ENCODE data around the gene APAF1. TPM values are rescaled to one million over a fixed set of nuclear protein-coding genes. Genes with fewer than 3 reads are reported as not detected.
A peak's percentile ranks its signal among the peaks of the same experiment; 100 is the strongest.

Gene APAF1
- total RNA-seq, 2 experiments from 2014 or later, result 33.4 to 35.9 TPM

DNA sequence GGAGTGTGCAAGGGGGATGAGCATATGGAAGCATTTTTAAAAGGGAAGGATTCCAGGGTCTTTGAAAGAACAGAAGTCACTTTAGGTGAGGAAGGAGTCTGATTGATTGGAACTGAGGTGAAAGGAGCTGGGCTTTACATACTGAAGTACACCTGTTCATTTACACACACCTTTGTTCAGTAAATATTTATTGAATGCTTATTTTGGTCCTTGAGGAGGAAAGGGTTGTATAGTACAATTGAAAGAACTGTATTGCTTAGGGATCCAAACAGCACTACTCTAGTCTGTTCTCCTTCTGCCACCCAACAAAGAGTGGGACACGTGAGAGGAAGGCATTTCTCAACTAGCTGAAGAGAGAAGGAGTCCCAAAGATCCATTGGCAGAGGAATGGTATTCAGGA, 63.9 kb downstream of the APAF1 start:
- DNase-seq (no peak), ATAC-seq (no peak)
- H3K9me3 Mint-ChIP-seq (ENCODE audit: insufficient read depth), result no peaks in the 10 kb centered on the region
- POLR2A ChIA-PET, result no interaction called here
- CTCF ChIA-PET, result no interaction called here
- H3K27ac Mint-ChIP-seq, result no peak overlapping the region
- H3K36me3 Mint-ChIP-seq (ENCODE audit: low read depth), result peaks cover 27% of the 10 kb centered on the region
- H3K4me3 Mint-ChIP-seq, result no peak overlapping the region
- no peaks in the 10 kb centered on the region for H3K27me3 Mint-ChIP-seq (ENCODE audit: low read depth)
- H3K4me1 Mint-ChIP-seq (ENCODE audit: low read depth), result no peaks in the 10 kb centered on the region

DNA sequence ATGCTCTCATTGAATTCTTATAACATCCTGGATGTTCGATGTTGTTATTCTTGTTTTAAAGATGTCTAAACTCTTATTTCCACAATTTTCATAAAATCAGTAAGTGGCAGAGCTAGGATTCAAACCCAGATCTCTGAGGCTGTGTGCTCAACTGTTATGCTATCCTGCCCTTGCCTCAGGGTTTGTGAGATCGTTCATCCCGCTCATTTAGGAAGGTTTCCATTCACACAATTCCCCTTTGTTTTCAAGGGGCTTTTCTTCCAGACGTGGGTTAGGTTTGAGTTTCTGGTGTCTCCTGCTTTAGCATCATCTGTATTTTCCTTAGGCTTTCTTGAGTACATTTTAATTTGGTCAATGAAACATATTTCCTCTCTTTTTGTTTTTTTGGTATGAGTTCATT, 69.3 kb downstream of the APAF1 start:
- H3K27me3 Mint-ChIP-seq (ENCODE audit: low read depth), result no peaks in the 10 kb centered on the region
- no peak for ATAC-seq
- peaks cover 32% of the 10 kb centered on the region for H3K36me3 Mint-ChIP-seq (ENCODE audit: low read depth)
- ChIA-PET POLR2A (no interaction called here), CTCF (no interaction called here)
- no peaks in the 10 kb centered on the region for H3K9me3 Mint-ChIP-seq (ENCODE audit: insufficient read depth)
- H3K4me3 Mint-ChIP-seq, result no peak overlapping the region
- no peak for DNase-seq
- H3K27ac Mint-ChIP-seq, result no peak overlapping the region
- no peaks in the 10 kb centered on the region for H3K4me1 Mint-ChIP-seq (ENCODE audit: low read depth)

DNA sequence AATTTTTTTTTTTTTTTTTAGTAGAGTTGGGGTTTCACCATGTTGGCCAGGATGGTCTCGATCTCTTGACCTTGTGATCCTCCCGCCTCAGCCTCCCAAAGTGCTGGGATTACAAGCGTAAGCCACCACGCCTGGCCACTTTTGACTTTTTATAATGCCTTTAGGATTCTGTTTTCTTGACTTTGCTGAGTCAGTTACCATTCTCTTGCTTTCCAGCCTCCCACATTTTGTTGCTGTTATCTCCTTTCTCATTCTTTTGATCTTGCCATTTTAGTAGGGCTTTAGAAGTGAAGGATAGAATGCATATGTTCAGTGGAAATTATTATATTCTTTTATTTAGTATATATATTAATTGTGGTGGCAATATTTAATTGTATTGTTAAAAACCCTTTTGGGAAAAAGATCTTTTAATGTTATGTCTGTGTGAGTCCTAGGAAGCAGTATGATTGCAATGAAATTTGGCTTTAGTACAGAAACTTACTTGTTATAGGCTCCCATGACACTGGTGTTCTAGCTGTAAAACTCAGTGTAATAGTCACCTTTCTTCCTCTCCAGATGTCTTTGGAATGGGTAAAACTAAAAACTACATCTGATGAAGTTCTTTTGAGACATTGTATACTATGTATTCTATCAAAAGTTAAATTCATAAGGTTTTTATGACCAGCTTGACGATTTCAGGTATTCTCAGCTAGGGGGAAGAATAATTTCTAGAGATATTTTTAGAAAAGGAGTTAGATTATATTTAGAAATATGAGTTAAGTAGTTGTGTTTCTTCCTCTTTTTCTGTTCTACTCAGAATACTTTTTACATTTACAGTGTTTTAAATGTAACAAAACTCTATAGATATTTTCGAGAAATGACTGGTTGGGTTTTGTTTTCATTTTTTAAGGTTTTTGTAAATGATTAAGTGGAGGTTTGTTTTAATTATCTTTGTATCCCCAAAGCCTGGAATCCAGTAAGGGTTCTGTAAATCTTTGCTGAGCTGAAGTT, 74.7 kb downstream of the APAF1 start:
- ATAC-seq (no peak), DNase-seq (no peak)
- no peak overlapping the region for H3K4me3 Mint-ChIP-seq
- H3K36me3 Mint-ChIP-seq (ENCODE audit: low read depth), result peaks cover 27% of the 10 kb centered on the region
- H3K27me3 Mint-ChIP-seq (ENCODE audit: low read depth), result no peaks in the 10 kb centered on the region
- ChIA-PET CTCF (no interaction called here), POLR2A (interaction anchor here (0.6 kb wide), 1 partner anchor 116 kb away, joined by 3 read pairs; no protein-coding TSS in a partner anchor)
- no peaks in the 10 kb centered on the region for H3K9me3 Mint-ChIP-seq (ENCODE audit: insufficient read depth)
- H3K27ac Mint-ChIP-seq, result no peak overlapping the region
- H3K4me1 Mint-ChIP-seq (ENCODE audit: low read depth), result peaks cover 4% of the 10 kb centered on the region

DNA sequence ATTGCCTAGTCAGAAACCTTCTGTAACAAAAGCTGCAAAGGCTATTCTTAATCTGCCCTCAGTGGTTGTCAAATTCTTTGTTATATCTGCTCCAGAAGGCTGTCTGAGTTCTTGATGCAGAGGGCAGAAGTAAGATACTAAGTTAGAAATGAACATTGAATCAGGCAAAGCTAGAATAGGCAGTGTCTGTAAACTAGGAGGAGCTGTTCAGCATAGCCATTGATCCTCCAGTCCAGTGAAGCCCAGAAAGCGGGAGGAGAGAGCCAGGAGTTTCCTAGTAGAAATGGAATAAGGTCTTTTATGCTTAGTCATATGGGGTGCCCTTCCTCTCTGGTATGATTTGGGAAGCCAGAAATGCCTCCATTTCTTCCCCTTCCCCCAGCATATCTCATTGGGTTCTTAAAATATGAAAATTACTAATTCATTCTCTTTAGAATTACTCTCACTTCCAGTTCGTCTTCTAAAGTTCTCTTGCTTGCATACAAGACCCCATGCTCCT, 76.2 kb downstream of the APAF1 start:
- Mint-ChIP-seq H3K27ac (no peak overlapping the region), H3K9me3 (ENCODE audit: insufficient read depth) (no peaks in the 10 kb centered on the region), H3K4me3 (no peak overlapping the region), H3K36me3 (ENCODE audit: low read depth) (peaks cover 28% of the 10 kb centered on the region), H3K4me1 (ENCODE audit: low read depth) (peaks cover 4% of the 10 kb centered on the region), H3K27me3 (ENCODE audit: low read depth) (no peaks in the 10 kb centered on the region)
- ChIA-PET POLR2A (no interaction called here), CTCF (interaction anchor here (0.9 kb wide), 2 partner anchors 14 to 277 kb away, joined by 3 read pairs; no protein-coding TSS in a partner anchor)
- DNase-seq (no peak), ATAC-seq (no peak)

DNA sequence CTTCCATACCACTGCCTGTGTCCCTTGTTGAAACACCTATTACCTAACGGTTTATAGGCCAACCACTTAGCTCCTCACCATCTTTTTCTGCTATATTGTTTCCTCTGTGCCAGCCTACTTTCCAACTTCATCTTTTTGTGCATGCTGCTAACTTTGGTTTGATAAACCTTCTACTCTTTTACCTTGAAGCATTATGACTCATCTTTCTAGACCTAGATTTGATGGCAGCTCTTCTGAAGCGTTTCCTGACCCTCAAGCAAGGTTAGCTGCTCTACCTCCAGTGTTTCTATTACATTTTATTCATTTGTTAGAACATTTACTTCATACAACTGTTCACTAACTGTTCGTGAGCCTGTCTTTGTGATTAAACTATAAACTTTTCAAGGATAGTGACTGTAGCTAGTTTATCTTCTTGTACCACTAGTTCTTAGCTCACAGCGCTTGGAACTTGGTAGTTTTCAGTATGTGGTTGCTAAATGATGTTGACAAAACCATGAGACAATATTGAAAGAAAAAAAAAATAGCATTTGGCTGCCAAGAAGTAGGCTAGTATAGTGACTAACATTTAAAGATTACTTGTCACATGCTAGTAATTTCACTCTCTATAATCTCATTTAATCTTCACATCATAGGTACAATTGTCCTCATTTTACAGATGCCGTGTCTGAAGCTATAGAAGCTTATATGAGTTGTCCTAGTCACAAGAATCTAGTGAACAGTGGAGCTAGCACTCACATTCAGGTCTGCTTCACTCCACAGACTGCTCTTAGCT, 79.5 kb downstream of the APAF1 start:
- H3K4me3 Mint-ChIP-seq, result no peak overlapping the region
- peaks cover 4% of the 10 kb centered on the region for H3K4me1 Mint-ChIP-seq (ENCODE audit: low read depth)
- ChIA-PET CTCF (interaction anchor here (0.7 to 2.1 kb wide), 9 partner anchors 10 to 274 kb away, joined by 3 to 11 read pairs (median 5); no protein-coding TSS in a partner anchor), POLR2A (no interaction called here)
- DNase-seq (no peak), ATAC-seq (no peak)
- H3K27ac Mint-ChIP-seq, result no peak overlapping the region
- H3K9me3 Mint-ChIP-seq (ENCODE audit: insufficient read depth), result no peaks in the 10 kb centered on the region
- peaks cover 25% of the 10 kb centered on the region for H3K36me3 Mint-ChIP-seq (ENCODE audit: low read depth)
- H3K27me3 Mint-ChIP-seq (ENCODE audit: low read depth), result no peaks in the 10 kb centered on the region

DNA sequence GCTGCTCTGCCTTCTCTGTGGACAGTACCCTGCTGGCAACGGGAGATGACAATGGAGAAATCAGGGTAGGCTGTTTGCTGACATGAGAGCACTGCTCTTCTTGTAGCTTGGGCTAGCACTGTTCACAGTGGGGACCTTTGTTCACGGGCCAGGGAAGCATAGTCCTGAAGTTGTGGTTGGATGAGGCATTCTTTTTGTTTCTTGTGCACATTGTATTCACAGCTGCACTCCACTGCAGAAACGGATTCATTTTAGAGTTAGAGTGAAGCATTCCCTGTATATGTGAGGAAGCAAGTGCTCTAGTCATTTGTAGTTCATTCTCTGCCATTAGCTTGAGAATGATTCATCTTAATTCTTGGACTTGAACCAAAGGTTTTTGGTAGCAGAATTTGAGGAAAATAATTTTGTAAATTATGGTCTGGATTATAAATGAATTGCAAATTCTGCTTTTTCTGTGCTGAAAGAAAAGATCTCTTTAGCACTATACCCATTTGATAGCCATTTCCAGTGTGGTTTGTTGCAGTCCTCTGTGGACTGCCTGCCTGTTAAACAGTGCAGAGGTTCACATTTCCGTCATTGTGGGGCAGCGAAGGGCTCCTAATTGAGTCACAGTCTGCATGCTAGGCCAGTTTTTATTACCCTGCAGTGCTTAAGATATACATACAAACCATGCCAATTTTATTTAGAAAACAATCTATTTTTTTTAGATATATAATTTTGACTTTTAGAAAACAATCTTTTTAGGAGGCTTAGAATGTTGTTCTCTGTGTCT, 80.6 kb downstream of the APAF1 start:
- DNase-seq, result peak; percentile 67
- Mint-ChIP-seq H3K4me3 (no peak overlapping the region), H3K27ac (no peak overlapping the region), H3K9me3 (ENCODE audit: insufficient read depth) (no peaks in the 10 kb centered on the region), H3K27me3 (ENCODE audit: low read depth) (no peaks in the 10 kb centered on the region), H3K4me1 (ENCODE audit: low read depth) (peaks cover 4% of the 10 kb centered on the region), H3K36me3 (ENCODE audit: low read depth) (peaks cover 31% of the 10 kb centered on the region)
- ChIA-PET POLR2A (no interaction called here), CTCF (interaction anchor here (0.8 to 2.1 kb wide), 8 partner anchors 13 to 272 kb away, joined by 4 to 11 read pairs (median 6); no protein-coding TSS in a partner anchor)
- ATAC-seq, result peak; percentile 88

DNA sequence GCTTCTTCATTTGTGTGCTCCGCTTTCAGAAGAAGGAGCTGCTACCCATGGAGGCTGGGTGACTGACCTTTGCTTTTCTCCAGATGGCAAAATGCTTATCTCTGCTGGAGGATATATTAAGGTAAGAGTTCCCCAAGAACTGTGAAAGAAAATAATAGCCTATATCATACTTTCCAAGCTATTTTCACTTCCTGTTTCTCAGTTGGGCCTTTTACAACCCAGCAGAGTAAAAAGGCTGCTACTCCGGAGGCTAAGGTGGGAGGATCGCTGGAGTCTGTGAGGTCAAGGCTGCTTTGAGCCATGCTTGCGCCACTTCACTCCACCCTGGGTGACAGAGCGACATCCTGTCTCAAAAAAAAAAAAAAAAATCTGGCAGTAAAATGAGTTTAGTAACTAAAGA, 82.1 kb downstream of the APAF1 start:
- ChIA-PET CTCF (no interaction called here), POLR2A (no interaction called here)
- no peak overlapping the region for H3K27ac Mint-ChIP-seq
- DNase-seq, result no peak
- no peaks in the 10 kb centered on the region for H3K27me3 Mint-ChIP-seq (ENCODE audit: low read depth)
- peaks cover 36% of the 10 kb centered on the region for H3K36me3 Mint-ChIP-seq (ENCODE audit: low read depth)
- H3K9me3 Mint-ChIP-seq (ENCODE audit: insufficient read depth), result no peaks in the 10 kb centered on the region
- no peak for ATAC-seq
- no peak overlapping the region for H3K4me3 Mint-ChIP-seq
- H3K4me1 Mint-ChIP-seq (ENCODE audit: low read depth), result peaks cover 4% of the 10 kb centered on the region

DNA sequence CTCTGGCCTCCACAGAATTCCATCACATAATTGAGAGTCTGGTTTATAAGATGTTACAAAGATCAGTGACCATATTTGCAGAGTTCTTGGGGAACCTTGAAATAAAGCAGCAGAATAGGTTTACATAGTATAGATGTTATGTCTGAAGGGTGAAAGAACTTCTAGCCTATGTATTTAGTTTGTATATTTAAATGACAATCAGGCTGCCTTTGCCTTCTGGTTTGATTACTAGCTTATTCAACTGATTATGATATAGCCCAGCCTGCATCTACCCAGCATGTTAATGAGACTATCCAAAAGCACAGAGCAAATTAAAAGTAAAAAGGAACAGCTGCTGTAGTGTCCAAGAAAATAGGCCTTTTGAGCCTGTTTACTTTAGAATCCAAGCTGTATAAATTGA, 85.3 kb downstream of the APAF1 start:
- Mint-ChIP-seq H3K4me1 (ENCODE audit: low read depth) (no peaks in the 10 kb centered on the region), H3K27ac (no peak overlapping the region), H3K4me3 (no peak overlapping the region), H3K36me3 (ENCODE audit: low read depth) (peaks cover 33% of the 10 kb centered on the region), H3K27me3 (ENCODE audit: low read depth) (no peaks in the 10 kb centered on the region), H3K9me3 (ENCODE audit: insufficient read depth) (no peaks in the 10 kb centered on the region)
- POLR2A ChIA-PET, result no interaction called here
- CTCF ChIA-PET, result interaction anchor here (0.8 to 2.4 kb wide), 2 partner anchors 11 to 13 kb away, joined by 3 to 11 read pairs; no protein-coding TSS in a partner anchor
- DNase-seq (no peak), ATAC-seq (no peak)

DNA sequence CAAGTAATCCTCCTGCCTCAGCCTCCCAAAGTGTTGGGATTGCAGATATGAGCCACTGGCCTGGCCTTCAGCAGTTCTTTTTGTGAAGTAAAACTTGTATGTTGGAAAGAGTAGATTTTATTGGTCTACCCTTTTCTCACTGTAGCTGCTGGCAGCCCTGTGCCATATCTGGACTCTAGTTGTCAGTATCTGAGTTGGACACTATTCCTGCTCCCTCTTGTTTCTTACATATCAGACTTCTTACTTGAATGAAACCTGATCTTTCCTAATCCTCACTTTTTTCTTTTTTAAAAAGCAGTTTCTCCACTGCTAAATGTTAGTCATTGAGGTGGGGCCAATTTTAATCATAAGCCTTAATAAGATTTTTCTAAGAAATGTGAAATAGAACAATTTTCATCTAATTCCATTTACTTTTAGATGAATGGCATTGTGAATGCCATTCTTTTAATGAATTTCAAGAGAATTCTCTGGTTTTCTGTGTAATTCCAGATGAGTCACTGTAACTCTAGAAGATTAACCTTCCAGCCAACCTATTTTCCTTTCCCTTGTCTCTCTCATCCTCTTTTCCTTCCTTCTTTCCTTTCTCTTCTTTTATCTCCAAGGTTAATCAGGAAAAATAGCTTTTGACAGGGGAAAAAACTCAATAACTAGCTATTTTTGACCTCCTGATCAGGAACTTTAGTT, 88.7 kb downstream of the APAF1 start:
- CTCF ChIA-PET, result interaction anchor here (1.2 kb wide), 1 partner anchor 9 kb away, joined by 3 read pairs; no protein-coding TSS in a partner anchor
- Mint-ChIP-seq H3K27ac (no peak overlapping the region), H3K4me3 (no peak overlapping the region), H3K36me3 (ENCODE audit: low read depth) (peaks cover 24% of the 10 kb centered on the region), H3K9me3 (ENCODE audit: insufficient read depth) (no peaks in the 10 kb centered on the region), H3K4me1 (ENCODE audit: low read depth) (no peaks in the 10 kb centered on the region), H3K27me3 (ENCODE audit: low read depth) (no peaks in the 10 kb centered on the region)
- POLR2A ChIA-PET, result no interaction called here
- ATAC-seq (no peak), DNase-seq (no peak)

DNA sequence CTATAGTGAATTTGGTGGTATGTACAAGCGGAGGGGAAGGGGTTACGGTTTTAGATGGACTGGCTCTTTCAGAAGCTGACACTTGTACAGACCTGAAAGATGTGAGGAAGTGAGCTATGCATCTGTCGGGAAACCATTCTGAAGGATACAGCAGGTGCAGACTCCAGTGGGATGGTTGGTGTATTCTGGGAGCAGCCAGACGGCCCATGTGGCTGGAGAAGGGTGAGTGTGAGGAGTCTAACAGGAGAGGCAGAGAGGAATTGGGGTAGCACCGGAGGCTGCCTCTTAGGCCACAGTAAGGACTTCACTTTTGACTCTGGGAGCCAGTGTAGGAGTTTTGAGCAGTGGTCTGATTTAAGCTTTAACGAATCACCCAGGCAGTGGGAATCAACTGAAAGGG, 90.7 kb downstream of the APAF1 start:
- no peaks in the 10 kb centered on the region for H3K9me3 Mint-ChIP-seq (ENCODE audit: insufficient read depth)
- ATAC-seq, result no peak
- no peak overlapping the region for H3K27ac Mint-ChIP-seq
- H3K27me3 Mint-ChIP-seq (ENCODE audit: low read depth), result no peaks in the 10 kb centered on the region
- ChIA-PET POLR2A (no interaction called here), CTCF (interaction anchor here (1.2 kb wide), 1 partner anchor 14 kb away, joined by 3 read pairs; no protein-coding TSS in a partner anchor)
- no peaks in the 10 kb centered on the region for H3K4me1 Mint-ChIP-seq (ENCODE audit: low read depth)
- no peak overlapping the region for H3K4me3 Mint-ChIP-seq
- H3K36me3 Mint-ChIP-seq (ENCODE audit: low read depth), result peaks cover 11% of the 10 kb centered on the region
- no peak for DNase-seq
